Peyer's patch (tissue), 4 donors: ENCODE results near the gene DCXR.

Source experiments
- CTCF ChIP-seq, 6 experiments: fragments of 450-650 bp in 4 of 6; fragments of 200-600 bp in 2 of 6; sonication (generic) in 1 of 6; IDR thresholded peaks; one replicate each; pipeline ENCODE4 v1.5.1; 2017 to 2019; ENCODE audit warnings: antibody characterized with exemption in 6 of 6, mild to moderate bottlenecking in 3 of 6, moderate library complexity in 1 of 6
- POLR2A ChIP-seq, 2 donors: fragments of 450-650 bp; IDR thresholded peaks; one replicate each; pipeline ENCODE4 v1.5.1; 2017; ENCODE audit warnings: antibody characterized with exemption in 2 of 2, mild to moderate bottlenecking in 2 of 2, moderate library complexity in 2 of 2

GRCh38 chr17:82078433-82078832 lies 40.9 kb upstream of the DCXR start:
- no peak for TF ChIP-seq CTCF (IDR thresholded peaks at IDR 0.05)
- TF ChIP-seq POLR2A (IDR thresholded peaks at IDR 0.05) = no peak
